Measurements from ENCODE around the gene SLC11A1.

Gene SLC11A1

DNA sequence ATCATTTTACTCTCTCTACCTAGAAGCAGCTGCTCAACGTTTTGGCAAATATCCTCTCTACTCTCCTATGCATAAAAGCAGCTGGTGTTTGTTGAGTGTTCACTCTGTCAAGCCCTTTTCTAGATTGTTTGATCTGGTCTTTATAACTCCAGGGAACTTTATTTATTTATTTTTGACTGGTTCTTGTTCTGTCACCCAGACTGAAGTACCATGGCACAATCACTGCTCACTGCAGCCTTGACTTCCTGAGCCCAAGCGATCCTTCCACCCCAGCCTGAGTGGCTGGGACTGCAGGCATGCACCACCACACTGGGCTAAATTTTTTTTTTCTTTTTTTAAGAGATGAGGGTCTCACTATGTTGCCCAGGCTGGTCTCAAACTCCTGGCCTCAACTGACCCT is 12.7 kb upstream of the SLC11A1 start:
- no peak for TF ChIP-seq PPARA (CRISPR knock-in tag; IDR thresholded peaks at IDR 0.05; ENCODE audit: borderline replicate concordance)
- TF ChIP-seq ZNF70 (CRISPR knock-in tag; IDR thresholded peaks at IDR 0.05), result no peak
- TF ChIP-seq BACH2 (CRISPR knock-in tag; IDR thresholded peaks at IDR 0.05; ENCODE audit: borderline replicate concordance), result no peak
- TF ChIP-seq, protein P1, sequence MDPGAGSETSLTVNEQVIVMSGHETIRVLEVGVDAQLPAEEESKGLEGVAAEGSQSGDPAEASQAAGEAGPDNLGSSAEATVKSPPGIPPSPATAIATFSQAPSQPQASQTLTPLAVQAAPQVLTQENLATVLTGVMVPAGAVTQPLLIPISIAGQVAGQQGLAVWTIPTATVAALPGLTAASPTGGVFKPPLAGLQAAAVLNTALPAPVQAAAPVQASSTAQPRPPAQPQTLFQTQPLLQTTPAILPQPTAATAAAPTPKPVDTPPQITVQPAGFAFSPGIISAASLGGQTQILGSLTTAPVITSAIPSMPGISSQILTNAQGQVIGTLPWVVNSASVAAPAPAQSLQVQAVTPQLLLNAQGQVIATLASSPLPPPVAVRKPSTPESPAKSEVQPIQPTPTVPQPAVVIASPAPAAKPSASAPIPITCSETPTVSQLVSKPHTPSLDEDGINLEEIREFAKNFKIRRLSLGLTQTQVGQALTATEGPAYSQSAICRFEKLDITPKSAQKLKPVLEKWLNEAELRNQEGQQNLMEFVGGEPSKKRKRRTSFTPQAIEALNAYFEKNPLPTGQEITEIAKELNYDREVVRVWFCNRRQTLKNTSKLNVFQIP (CRISPR knock-in tag; IDR thresholded peaks at IDR 0.05; ENCODE audit: borderline replicate concordance, low read depth), result no peak
- TF ChIP-seq ZNF8 (CRISPR knock-in tag; IDR thresholded peaks at IDR 0.05), result no peak
- no peak for TF ChIP-seq ZNF565 (CRISPR knock-in tag; conservative IDR thresholded peaks at IDR 0.05; ENCODE audit: low read depth)
- no peak for TF ChIP-seq TOX (CRISPR knock-in tag; IDR thresholded peaks at IDR 0.05; ENCODE audit: borderline replicate concordance)
- TF ChIP-seq OSR1 (CRISPR knock-in tag; IDR thresholded peaks at IDR 0.05), result no peak
- TF ChIP-seq ZFP30 (CRISPR knock-in tag; IDR thresholded peaks at IDR 0.05), result no peak
- no peak for TF ChIP-seq ZC3H10 (CRISPR knock-in tag; IDR thresholded peaks at IDR 0.05)
- TF ChIP-seq, protein P2, sequence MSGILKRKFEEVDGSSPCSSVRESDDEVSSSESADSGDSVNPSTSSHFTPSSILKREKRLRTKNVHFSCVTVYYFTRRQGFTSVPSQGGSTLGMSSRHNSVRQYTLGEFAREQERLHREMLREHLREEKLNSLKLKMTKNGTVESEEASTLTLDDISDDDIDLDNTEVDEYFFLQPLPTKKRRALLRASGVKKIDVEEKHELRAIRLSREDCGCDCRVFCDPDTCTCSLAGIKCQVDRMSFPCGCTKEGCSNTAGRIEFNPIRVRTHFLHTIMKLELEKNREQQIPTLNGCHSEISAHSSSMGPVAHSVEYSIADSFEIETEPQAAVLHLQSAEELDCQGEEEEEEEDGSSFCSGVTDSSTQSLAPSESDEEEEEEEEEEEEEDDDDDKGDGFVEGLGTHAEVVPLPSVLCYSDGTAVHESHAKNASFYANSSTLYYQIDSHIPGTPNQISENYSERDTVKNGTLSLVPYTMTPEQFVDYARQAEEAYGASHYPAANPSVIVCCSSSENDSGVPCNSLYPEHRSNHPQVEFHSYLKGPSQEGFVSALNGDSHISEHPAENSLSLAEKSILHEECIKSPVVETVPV (CRISPR knock-in tag; IDR thresholded peaks at IDR 0.05), result no peak
- TF ChIP-seq CSDC2 (CRISPR knock-in tag; IDR thresholded peaks at IDR 0.05), result no peak
- TF ChIP-seq SNAI2 (CRISPR knock-in tag; IDR thresholded peaks at IDR 0.05), result no peak
- no peak for TF ChIP-seq ESRRG (CRISPR knock-in tag; IDR thresholded peaks at IDR 0.05)
- no peak for TF ChIP-seq TSHZ2 (CRISPR knock-in tag; IDR thresholded peaks at IDR 0.05)
- no peak for TF ChIP-seq ARNTL (CRISPR knock-in tag; IDR thresholded peaks at IDR 0.05; ENCODE audit: borderline replicate concordance, low read depth)
- ATAC-seq, result no peak

DNA sequence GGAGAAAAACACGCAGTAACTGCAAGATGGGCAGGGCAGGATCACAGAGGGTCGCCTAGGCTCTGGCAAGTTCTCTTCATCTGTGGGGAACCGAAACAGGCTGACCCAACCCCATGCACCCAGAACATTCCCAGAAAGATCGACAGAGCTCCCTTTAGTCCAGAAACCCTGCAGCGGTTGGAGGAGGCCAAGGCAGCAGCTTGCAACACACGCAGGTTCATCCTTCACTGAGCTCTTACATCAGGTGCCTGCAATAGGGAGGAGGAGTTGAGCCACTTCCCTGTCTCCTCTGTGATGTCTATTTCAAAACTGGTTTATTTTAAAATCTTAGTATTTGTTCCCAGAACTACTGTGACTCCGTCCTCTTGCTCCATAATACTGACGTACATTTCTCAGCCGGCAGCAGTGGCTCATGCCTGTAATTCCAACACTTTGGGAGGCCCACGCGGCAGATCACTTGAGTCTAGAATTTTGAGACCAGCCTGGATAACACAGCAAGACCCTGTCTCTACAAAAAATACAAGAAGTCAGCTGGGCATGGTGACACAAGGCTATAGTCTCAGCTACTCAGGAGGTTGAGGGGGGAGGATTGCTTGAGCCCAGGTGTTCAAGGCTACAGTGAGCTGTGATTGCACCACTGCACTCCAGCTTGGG is 11.5 kb upstream of the SLC11A1 start:
- ATAC-seq, result no peak
- TF ChIP-seq ARNTL (CRISPR knock-in tag; IDR thresholded peaks at IDR 0.05; ENCODE audit: borderline replicate concordance, low read depth), result no peak

GRCh38 chr2:218371983-218372350 is 10.1 kb upstream of the SLC11A1 start:
- ATAC-seq, result no peak
- TF ChIP-seq RARB (CRISPR knock-in tag; IDR thresholded peaks at IDR 0.05), result no peak
- TF ChIP-seq ZNF70 (CRISPR knock-in tag; IDR thresholded peaks at IDR 0.05), result no peak
- TF ChIP-seq ISL1 (CRISPR knock-in tag; IDR thresholded peaks at IDR 0.05), result no peak
- TF ChIP-seq ZNF8 (CRISPR knock-in tag; IDR thresholded peaks at IDR 0.05), result no peak
- TF ChIP-seq BACH2 (CRISPR knock-in tag; IDR thresholded peaks at IDR 0.05; ENCODE audit: borderline replicate concordance), result no peak
- TF ChIP-seq, protein P2 (CRISPR knock-in tag; IDR thresholded peaks at IDR 0.05), result no peak

GRCh38 chr2:218374795-218375194 is 7.3 kb upstream of the SLC11A1 start:
- peak; percentile 61 for ATAC-seq
- TF ChIP-seq PPARA (CRISPR knock-in tag; IDR thresholded peaks at IDR 0.05; ENCODE audit: borderline replicate concordance), result no peak
- TF ChIP-seq ZFP30 (CRISPR knock-in tag; IDR thresholded peaks at IDR 0.05), result no peak
- no peak for TF ChIP-seq ZC3H10 (CRISPR knock-in tag; IDR thresholded peaks at IDR 0.05)
- TF ChIP-seq TOX (CRISPR knock-in tag; IDR thresholded peaks at IDR 0.05; ENCODE audit: borderline replicate concordance), result no peak
- TF ChIP-seq BACH2 (CRISPR knock-in tag; IDR thresholded peaks at IDR 0.05; ENCODE audit: borderline replicate concordance), result no peak
- no peak for TF ChIP-seq TSHZ2 (CRISPR knock-in tag; IDR thresholded peaks at IDR 0.05)
- TF ChIP-seq RARB (CRISPR knock-in tag; IDR thresholded peaks at IDR 0.05), result no peak
